ENCODE measurements around the gene F13A1. TPM values are rescaled to one million over a fixed set of nuclear protein-coding genes. Genes with fewer than 3 reads are reported as not detected.
A peak's percentile ranks its signal among the peaks of the same experiment; 100 is the strongest.

Gene F13A1
- total RNA-seq, 1 experiment from 2014 or later = 2.5 TPM

- no peak overlapping the region for H3K27ac ChIP-seq
- H3K4me3 ChIP-seq = no peak overlapping the region
- H3K27me3 ChIP-seq = no peaks in the 10 kb centered on the region
- DNase-seq = no peak
- H3K4me1 ChIP-seq = no peaks in the 10 kb centered on the region
- no peaks in the 10 kb centered on the region for H3K9me3 ChIP-seq (replicated peaks)
- H3K36me3 ChIP-seq = no peaks in the 10 kb centered on the region
Measured at GRCh38 chr6:6169141-6169540, 151.3 kb downstream of the F13A1 start.

DNA sequence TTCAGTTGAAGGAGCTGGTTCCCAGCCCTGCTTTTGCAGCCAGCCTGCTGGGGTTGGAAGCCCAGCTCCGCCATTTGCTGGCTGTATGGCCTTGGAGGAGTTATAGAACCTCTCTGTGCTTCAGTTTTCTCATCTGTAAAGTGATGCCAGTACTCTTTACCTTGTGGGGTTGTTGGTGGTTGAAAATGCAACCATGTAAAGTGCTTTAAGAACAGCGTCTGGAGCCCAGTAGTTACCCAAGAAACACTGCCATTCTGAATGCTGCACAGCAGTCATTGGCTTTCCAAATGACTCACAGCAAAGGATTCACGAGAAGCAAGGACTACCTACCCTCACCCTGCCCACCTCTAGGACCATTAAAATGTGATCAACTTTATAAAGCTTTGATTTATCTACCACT is 154.4 kb downstream of the F13A1 start:
- Histone ChIP-seq H3K9me3 (replicated peaks) (no peaks in the 10 kb centered on the region), H3K4me3 (no peak overlapping the region), H3K36me3 (no peaks in the 10 kb centered on the region), H3K27me3 (no peaks in the 10 kb centered on the region), H3K4me1 (no peaks in the 10 kb centered on the region), H3K27ac (no peak overlapping the region)
- no peak for DNase-seq

DNA sequence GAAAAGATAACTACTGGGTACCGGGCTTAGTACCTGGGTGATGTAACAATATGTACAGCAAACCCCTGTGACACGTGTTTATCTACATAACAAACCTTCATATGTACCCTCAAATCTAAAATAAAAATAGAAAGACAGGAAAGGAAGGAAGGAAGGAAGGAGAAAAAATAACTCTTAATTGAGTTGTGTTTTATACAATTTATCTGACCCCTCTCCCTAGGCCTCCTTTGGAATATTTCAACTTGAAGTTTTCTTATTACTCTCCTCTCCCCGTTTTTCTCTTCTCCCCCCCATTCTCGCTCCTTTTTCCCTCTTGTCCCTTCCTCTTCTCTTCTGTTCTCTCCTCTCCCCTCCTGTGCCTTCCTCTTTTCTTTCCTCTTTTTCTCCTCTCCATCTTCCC is 156.1 kb downstream of the F13A1 start:
- H3K27ac ChIP-seq = no peak overlapping the region
- no peak overlapping the region for H3K4me3 ChIP-seq

GRCh38 chr6:6154335-6154734 is 166.1 kb downstream of the F13A1 start:
- H3K27me3 ChIP-seq = no peaks in the 10 kb centered on the region
- H3K4me3 ChIP-seq = no peak overlapping the region
- no peaks in the 10 kb centered on the region for H3K9me3 ChIP-seq (replicated peaks)
- no peak for DNase-seq
- H3K36me3 ChIP-seq = no peaks in the 10 kb centered on the region
- H3K4me1 ChIP-seq = no peaks in the 10 kb centered on the region
- H3K27ac ChIP-seq = no peak overlapping the region

More for the DNA sequence above, 156.1 kb downstream of the F13A1 start:
- H3K36me3 ChIP-seq = no peaks in the 10 kb centered on the region
- DNase-seq = no peak
- H3K9me3 ChIP-seq (replicated peaks) = no peaks in the 10 kb centered on the region
- H3K27me3 ChIP-seq = no peaks in the 10 kb centered on the region
- H3K4me1 ChIP-seq = no peaks in the 10 kb centered on the region

DNA sequence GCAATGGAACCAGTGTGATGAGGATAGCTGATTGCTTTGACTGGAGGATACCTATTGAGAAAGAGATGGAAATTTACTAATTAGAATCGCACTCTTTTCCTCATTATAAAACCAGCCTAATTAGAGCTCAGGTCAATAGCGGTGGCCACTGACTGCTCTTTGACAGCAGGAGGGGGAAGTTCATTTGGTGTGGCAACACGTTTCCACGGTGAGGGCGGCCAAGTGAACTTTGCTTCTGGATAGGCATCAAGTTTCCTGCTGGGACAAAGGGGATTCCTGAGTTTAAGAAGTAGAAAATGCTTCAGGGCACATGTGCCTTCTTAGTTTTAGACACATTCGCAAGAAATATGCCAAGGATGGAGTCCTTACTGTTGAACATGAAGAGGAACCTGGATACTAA is 168.4 kb downstream of the F13A1 start:
- H3K27me3 ChIP-seq = no peaks in the 10 kb centered on the region
- no peak for DNase-seq
- H3K36me3 ChIP-seq = no peaks in the 10 kb centered on the region
- H3K4me3 ChIP-seq = no peak overlapping the region
- no peaks in the 10 kb centered on the region for H3K4me1 ChIP-seq
- H3K9me3 ChIP-seq (replicated peaks) = no peaks in the 10 kb centered on the region
- no peak overlapping the region for H3K27ac ChIP-seq

GRCh38 chr6:6148192-6148815 is 172.2 kb downstream of the F13A1 start:
- Histone ChIP-seq H3K27ac (no peak overlapping the region), H3K36me3 (no peaks in the 10 kb centered on the region), H3K9me3 (replicated peaks) (no peaks in the 10 kb centered on the region), H3K27me3 (no peaks in the 10 kb centered on the region), H3K4me3 (no peak overlapping the region), H3K4me1 (no peaks in the 10 kb centered on the region)
- no peak for DNase-seq

DNA sequence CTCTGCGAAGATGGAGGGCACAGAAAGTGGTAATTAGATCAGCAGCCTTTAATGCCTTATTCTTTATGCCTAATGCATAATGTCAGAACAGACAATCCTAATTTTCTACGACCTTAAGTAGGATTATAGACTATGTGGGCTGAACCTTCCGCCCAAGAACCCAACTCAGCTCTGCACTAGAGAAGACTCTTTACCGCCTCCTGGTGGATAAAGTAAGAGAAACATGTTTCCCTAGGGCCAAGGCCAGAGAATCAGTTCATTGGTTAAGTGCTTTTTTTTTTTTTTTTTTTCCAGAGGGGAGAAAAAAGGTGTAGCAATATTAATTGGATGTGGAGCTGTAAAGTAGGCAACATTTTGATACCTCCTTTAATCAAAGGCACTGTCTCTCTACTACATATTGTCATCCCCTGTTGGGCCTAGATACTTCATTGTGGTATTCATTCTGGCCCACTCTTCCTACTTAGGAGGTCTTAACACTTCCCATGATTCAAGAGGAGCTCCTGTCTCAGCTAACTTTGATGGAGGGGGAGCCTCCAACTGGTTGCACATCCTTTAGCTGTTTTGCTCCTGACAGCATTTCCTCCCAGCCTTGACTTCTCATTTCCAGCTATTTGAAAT is 188.9 kb downstream of the F13A1 start:
- no peaks in the 10 kb centered on the region for H3K9me3 ChIP-seq (replicated peaks)
- H3K36me3 ChIP-seq = no peaks in the 10 kb centered on the region
- no peaks in the 10 kb centered on the region for H3K4me1 ChIP-seq
- H3K27ac ChIP-seq = no peak overlapping the region
- H3K4me3 ChIP-seq = no peak overlapping the region
- DNase-seq = peak; percentile 11 to 54
- H3K27me3 ChIP-seq = no peaks in the 10 kb centered on the region

DNA sequence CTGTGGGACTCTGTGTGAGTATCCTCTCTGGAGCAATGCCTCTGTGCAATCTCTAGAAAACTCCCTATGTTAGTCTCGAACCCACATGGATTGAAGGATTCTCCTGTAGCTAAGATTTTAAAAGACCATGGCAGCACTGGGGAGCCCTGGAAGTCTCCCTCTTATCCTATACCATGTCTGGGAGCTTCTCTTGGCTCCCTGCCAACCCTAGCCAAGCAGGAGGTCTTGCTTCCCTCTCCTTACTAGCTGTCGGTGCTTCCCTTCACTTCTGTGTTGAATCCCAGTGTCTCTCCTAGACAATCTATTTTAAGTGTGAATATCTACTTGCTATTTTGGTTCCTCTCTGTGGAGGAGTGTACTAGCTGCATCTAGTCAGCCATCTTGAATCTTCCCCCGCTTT is 195.0 kb downstream of the F13A1 start:
- H3K27me3 ChIP-seq = no peaks in the 10 kb centered on the region
- H3K9me3 ChIP-seq (replicated peaks) = no peaks in the 10 kb centered on the region
- DNase-seq = peak in 1 of 2 experiments; percentile 16
- H3K4me3 ChIP-seq = no peak overlapping the region
- H3K27ac ChIP-seq = no peak overlapping the region
- H3K4me1 ChIP-seq = no peaks in the 10 kb centered on the region
- H3K36me3 ChIP-seq = no peaks in the 10 kb centered on the region

DNA sequence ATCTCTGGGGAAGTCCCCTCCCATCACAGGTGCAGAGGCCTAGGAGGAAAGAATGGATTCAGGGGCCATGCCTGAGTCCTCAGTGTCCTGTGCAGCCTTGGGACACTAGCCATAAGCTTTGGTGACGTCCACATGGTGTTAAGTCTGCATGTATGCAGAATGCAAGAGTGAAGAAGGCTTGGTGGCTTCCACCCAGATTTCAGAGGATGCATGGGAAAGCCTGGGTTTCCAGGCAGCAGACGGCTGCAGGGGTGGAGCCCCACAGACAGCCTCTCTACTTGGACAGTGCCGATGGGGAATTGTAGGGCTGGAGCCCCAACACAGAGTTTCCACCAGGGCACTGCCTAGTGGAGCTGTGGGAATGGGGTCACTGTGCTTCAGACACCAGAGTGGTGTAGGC is 196.7 kb downstream of the F13A1 start:
- DNase-seq = no peak
- Histone ChIP-seq H3K4me1 (no peaks in the 10 kb centered on the region), H3K9me3 (replicated peaks) (no peaks in the 10 kb centered on the region), H3K27ac (no peak overlapping the region), H3K36me3 (no peaks in the 10 kb centered on the region), H3K4me3 (no peak overlapping the region), H3K27me3 (no peaks in the 10 kb centered on the region)

DNA sequence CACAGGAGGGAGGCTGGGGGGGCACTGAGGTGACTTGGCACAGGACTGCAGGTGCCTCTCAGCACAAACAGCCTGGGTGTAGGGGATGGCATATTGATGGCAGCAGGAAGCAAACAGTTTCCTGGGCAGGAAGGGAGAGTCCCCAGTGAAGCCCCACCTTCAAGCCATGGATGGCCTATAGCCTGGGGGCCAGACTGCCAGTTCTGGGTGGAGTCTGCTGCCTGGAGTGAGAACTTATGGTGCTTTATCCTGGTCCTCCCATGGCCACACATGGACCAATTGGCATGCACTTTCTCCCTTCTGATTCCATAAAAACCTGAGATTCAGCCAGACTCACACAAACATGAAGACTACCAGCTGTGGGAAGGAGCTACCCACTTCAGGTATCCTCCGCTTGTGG is 198.5 kb downstream of the F13A1 start:
- no peak overlapping the region for H3K27ac ChIP-seq
- H3K36me3 ChIP-seq = no peaks in the 10 kb centered on the region
- no peaks in the 10 kb centered on the region for H3K9me3 ChIP-seq (replicated peaks)
- no peak for DNase-seq
- H3K4me3 ChIP-seq = no peak overlapping the region
- no peaks in the 10 kb centered on the region for H3K4me1 ChIP-seq
- no peaks in the 10 kb centered on the region for H3K27me3 ChIP-seq

- Histone ChIP-seq H3K36me3 (no peaks in the 10 kb centered on the region), H3K4me3 (no peak overlapping the region), H3K27ac (no peak overlapping the region), H3K27me3 (no peaks in the 10 kb centered on the region), H3K9me3 (replicated peaks) (no peaks in the 10 kb centered on the region), H3K4me1 (no peaks in the 10 kb centered on the region)
- DNase-seq = peak in 1 of 2 experiments; percentile 6
Measured at GRCh38 chr6:6105472-6106036, 214.9 kb downstream of the F13A1 start.
